ENCODE results near the gene NR2F1-AS1.

GRCh38 chr5:93601071-93601801 lies 20.2 kb upstream of the NR2F1-AS1 start:
- TF ChIP-seq, protein P1, sequence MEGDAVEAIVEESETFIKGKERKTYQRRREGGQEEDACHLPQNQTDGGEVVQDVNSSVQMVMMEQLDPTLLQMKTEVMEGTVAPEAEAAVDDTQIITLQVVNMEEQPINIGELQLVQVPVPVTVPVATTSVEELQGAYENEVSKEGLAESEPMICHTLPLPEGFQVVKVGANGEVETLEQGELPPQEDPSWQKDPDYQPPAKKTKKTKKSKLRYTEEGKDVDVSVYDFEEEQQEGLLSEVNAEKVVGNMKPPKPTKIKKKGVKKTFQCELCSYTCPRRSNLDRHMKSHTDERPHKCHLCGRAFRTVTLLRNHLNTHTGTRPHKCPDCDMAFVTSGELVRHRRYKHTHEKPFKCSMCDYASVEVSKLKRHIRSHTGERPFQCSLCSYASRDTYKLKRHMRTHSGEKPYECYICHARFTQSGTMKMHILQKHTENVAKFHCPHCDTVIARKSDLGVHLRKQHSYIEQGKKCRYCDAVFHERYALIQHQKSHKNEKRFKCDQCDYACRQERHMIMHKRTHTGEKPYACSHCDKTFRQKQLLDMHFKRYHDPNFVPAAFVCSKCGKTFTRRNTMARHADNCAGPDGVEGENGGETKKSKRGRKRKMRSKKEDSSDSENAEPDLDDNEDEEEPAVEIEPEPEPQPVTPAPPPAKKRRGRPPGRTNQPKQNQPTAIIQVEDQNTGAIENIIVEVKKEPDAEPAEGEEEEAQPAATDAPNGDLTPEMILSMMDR (IDR thresholded peaks at IDR 0.05; ENCODE audit: extremely low read depth in 1 of 2, insufficient read depth in 1 of 2, low read depth in 1 of 2, low read length in 2 of 2) = no peak
- no peak for TF ChIP-seq EZH2 (IDR thresholded peaks at IDR 0.05; ENCODE audit: borderline replicate concordance, low read depth, low read length, severe bottlenecking)
- TF ChIP-seq POLR2A (IDR thresholded peaks at IDR 0.05; ENCODE audit: low read depth, low read length) = no peak
- TF ChIP-seq FOS (IDR thresholded peaks at IDR 0.05; ENCODE audit: borderline replicate concordance, insufficient read depth, low read length) = no peak
- no peak for TF ChIP-seq MYC (IDR thresholded peaks at IDR 0.05; ENCODE audit: low read depth, low read length)
- TF ChIP-seq GATA2 (IDR thresholded peaks at IDR 0.05; ENCODE audit: insufficient read depth, insufficient read length, low read depth, low read length) = no peak
